GM23248 (cell line): ENCODE results near the gene PDIA4. TPM values are rescaled to one million over a fixed set of nuclear protein-coding genes. Genes with fewer than 3 reads are reported as not detected.

Source experiments
- DNase-seq: peaks from one replicate; pipeline ENCODE4 v3.0.0-alpha.2; 2015
- H2AFZ ChIP-seq: fragments of 200-600 bp; sonication (generic); 2 replicates; pipeline ENCODE4 v1.6.1; 2016; ENCODE audit warnings: antibody characterized with exemption
- H3F3A ChIP-seq: fragments of 200-600 bp; sonication (generic); 2 replicates; pipeline ENCODE4 v1.6.1; 2016; ENCODE audit warnings: mild to moderate bottlenecking, antibody characterized with exemption, mixed run types; ENCODE audit not compliant: insufficient read depth
- H3K27ac ChIP-seq: fragments of 200-600 bp; sonication (generic); 2 replicates; pipeline ENCODE4 v1.5.1; 2016; ENCODE audit warnings: mild to moderate bottlenecking
- H3K27me3 ChIP-seq: fragments of 200-600 bp; sonication (generic); replicated peaks from 2 replicates; pipeline ENCODE4 v1.6.1; 2016; ENCODE audit warnings: mild to moderate bottlenecking; ENCODE audit not compliant: insufficient read depth
- H3K36me3 ChIP-seq: fragments of 200-600 bp; sonication (generic); 2 replicates; pipeline ENCODE4 v1.6.1; 2016; ENCODE audit warnings: low read depth, mild to moderate bottlenecking
- H3K4me1 ChIP-seq: fragments of 200-600 bp; sonication (generic); 2 replicates; pipeline ENCODE4 v1.6.1; 2016; ENCODE audit warnings: mild to moderate bottlenecking; ENCODE audit not compliant: insufficient read depth
- H3K4me2 ChIP-seq: fragments of 200-600 bp; sonication (generic); one replicate; pipeline ENCODE4 v1.6.1; 2016; ENCODE audit warnings: mild to moderate bottlenecking; ENCODE audit not compliant: unreplicated experiment
- H3K4me3 ChIP-seq: fragments of 200-600 bp; sonication (generic); 2 replicates; pipeline ENCODE4 v1.5.1; 2016; ENCODE audit warnings: mild to moderate bottlenecking
- H3K79me2 ChIP-seq: fragments of 200-600 bp; sonication (generic); 2 replicates; pipeline ENCODE4 v1.6.1; 2016; ENCODE audit warnings: mild to moderate bottlenecking; ENCODE audit not compliant: insufficient read depth
- H3K9ac ChIP-seq: fragments of 200-600 bp; sonication (generic); 2 replicates; pipeline ENCODE4 v1.6.1; 2016; ENCODE audit warnings: mild to moderate bottlenecking
- H3K9me2 ChIP-seq: fragments of 200-600 bp; sonication (generic); 2 replicates; pipeline ENCODE4 v1.6.1; 2016; ENCODE audit warnings: mixed run types, mild to moderate bottlenecking, moderate library complexity; ENCODE audit not compliant: insufficient read depth
- H3K9me3 ChIP-seq: fragments of 200-600 bp; sonication (generic); one replicate; pipeline ENCODE4 v1.6.1; 2017; ENCODE audit warnings: low read depth
- H4K20me1 ChIP-seq: fragments of 200-600 bp; sonication (generic); 2 replicates; pipeline ENCODE4 v1.6.0; 2016; ENCODE audit not compliant: insufficient read depth
- EZH2 ChIP-seq: fragments of 200-600 bp; sonication (generic); IDR thresholded peaks from 2 replicates; pipeline ENCODE4 v1.6.1; 2018; ENCODE audit warnings: antibody characterized with exemption, mild to moderate bottlenecking; ENCODE audit not compliant: insufficient read depth, poor library complexity, severe bottlenecking
- EZH2phosphoT487 ChIP-seq: fragments of 200-600 bp; sonication (generic); IDR thresholded peaks from 2 replicates; pipeline ENCODE4 v1.6.1; 2018; ENCODE audit warnings: antibody characterized with exemption, moderate library complexity, mild to moderate bottlenecking, low read depth; ENCODE audit not compliant: insufficient read depth
- WGBS, 2 experiments: methylation state at CpG; one replicate each; pipeline ENCODE4 v1.1.6; 2015 to 2017; ENCODE audit warnings: low lambda C conversion rate in 2 of 2, low coverage in 1 of 2; ENCODE audit errors: missing lambda C conversion rate in 2 of 2; 5-methylcytosine and 5-hydroxymethylcytosine counted together
- in situ Hi-C: fragments of 300-500 bp; cut with MboI; formaldehyde crosslinking; loops from 2 replicates; pipeline ENCODE4 v1.15.0; 2020
- polyA plus RNA-seq: library from polyadenylated mRNA; unstranded; fragments of >200 nt; fragmentation: Nextera tagmentation; extraction: Ambion mirVana; gene quantifications from 2 replicates; pipeline ENCODE4 v1.2.1, GENCODE V29; 2016
- small RNA-seq: library from RNA; depleted of rRNA; stranded (forward); fragments of <200 nt; gene quantifications from one replicate; pipeline ENCODE3, GENCODE V24; 2014; ENCODE audit warnings: low read depth, low replicate concordance
- total RNA-seq: library from RNA; depleted of rRNA; stranded (reverse); fragments of >200 nt; shearing (Covaris generic); gene quantifications from 2 replicates; pipeline ENCODE4 v1.2.3, GENCODE V29; 2014; rRNA removed

Gene PDIA4
- total and polyA plus RNA-seq, 2 experiments from 2014 or later = 196 to 204 TPM

GRCh38 chr7:148954766-148955165, 73.5 kb downstream of the PDIA4 start:
- H3K9me3 ChIP-seq = no peaks in the 10 kb centered on the region
- no peak overlapping the region for H3K4me2 ChIP-seq
- H3K27ac ChIP-seq = no peak overlapping the region
- WGBS, 2 experiments = 70 to 79% methylated on average over 10 of the region's 10 CpGs
- no peak for TF ChIP-seq EZH2phosphoT487
- no peak for TF ChIP-seq EZH2
- H4K20me1 ChIP-seq = no peaks in the 10 kb centered on the region
- H3K79me2 ChIP-seq = no peaks in the 10 kb centered on the region
- no peaks in the 10 kb centered on the region for H3K36me3 ChIP-seq
- no peaks in the 10 kb centered on the region for H3K27me3 ChIP-seq
- DNase-seq = no peak
- no peak overlapping the region for H3K9ac ChIP-seq
- no peaks in the 10 kb centered on the region for H3F3A ChIP-seq
- no peak overlapping the region for H2AFZ ChIP-seq
- in situ Hi-C loops = loop anchor here (10.0 to 25.0 kb wide), 2 partner anchors 390 to 692 kb away; no protein-coding TSS in a partner anchor
- no peak overlapping the region for H3K4me3 ChIP-seq
- H3K4me1 ChIP-seq = no peaks in the 10 kb centered on the region
- no peaks in the 10 kb centered on the region for H3K9me2 ChIP-seq

GRCh38 chr7:148953676-148954075, 74.6 kb downstream of the PDIA4 start:
- TF ChIP-seq EZH2phosphoT487 (no peak), EZH2 (no peak)
- in situ Hi-C loops = loop anchor here (10.0 to 25.0 kb wide), 2 partner anchors 389 to 691 kb away; no protein-coding TSS in a partner anchor
- H3F3A ChIP-seq = no peaks in the 10 kb centered on the region
- no peaks in the 10 kb centered on the region for H3K4me1 ChIP-seq
- no peaks in the 10 kb centered on the region for H3K9me2 ChIP-seq
- H3K27ac ChIP-seq = no peak overlapping the region
- H3K9me3 ChIP-seq = no peaks in the 10 kb centered on the region
- no peak overlapping the region for H3K4me2 ChIP-seq
- no peaks in the 10 kb centered on the region for H3K27me3 ChIP-seq
- H3K36me3 ChIP-seq = no peaks in the 10 kb centered on the region
- 66 to 69% methylated on average over 3 of the region's 3 CpGs for WGBS, 2 experiments
- H3K4me3 ChIP-seq = no peak overlapping the region
- no peak overlapping the region for H3K9ac ChIP-seq
- H2AFZ ChIP-seq = no peak overlapping the region
- DNase-seq = no peak
- H3K79me2 ChIP-seq = no peaks in the 10 kb centered on the region
- no peaks in the 10 kb centered on the region for H4K20me1 ChIP-seq

Small RNA genes within 50 kb of the gene (small RNA-seq; reads per million reads assigned to genes)
- gene COX6B1P1 (not detected), gene RNU6-650P (not detected), gene RNY1 (20.9 reads per million, percentile 89 among the genes with 10 or more reads in this experiment), gene RNY3 (22.9 reads per million, percentile 89 among the genes with 10 or more reads in this experiment), gene RNY4 (216 reads per million, percentile 97 among the genes with 10 or more reads in this experiment)

Other genes starting within 250 kb of the PDIA4 start
- gene EZH2, start 144.2 kb downstream of the PDIA4 start, total RNA-seq = 6.1 and 7.6 TPM in 2 replicates
- 8.6 and 9.6 TPM in 2 replicates for gene EZH2, start 144.2 kb downstream of the PDIA4 start, polyA plus RNA-seq
- gene ZNF786, start 62.2 kb upstream of the PDIA4 start, total RNA-seq = 3.5 and 5.3 TPM in 2 replicates
- 3.5 and 3.9 TPM in 2 replicates for gene ZNF786, start 62.2 kb upstream of the PDIA4 start, polyA plus RNA-seq
- 3.8 and 5.4 TPM in 2 replicates for gene ZNF425, start 97.8 kb upstream of the PDIA4 start, total RNA-seq
- 3.9 and 4.1 TPM in 2 replicates for gene ZNF425, start 97.8 kb upstream of the PDIA4 start, polyA plus RNA-seq
- 8.1 and 12.5 TPM in 2 replicates for gene ZNF398, start 118.9 kb upstream of the PDIA4 start, total RNA-seq
- gene ZNF398, start 118.9 kb upstream of the PDIA4 start, polyA plus RNA-seq = 6.7 and 7.1 TPM in 2 replicates
- 23.3 and 24.1 TPM in 2 replicates for gene ZNF282, start 167.0 kb upstream of the PDIA4 start, total RNA-seq
- gene ZNF282, start 167.0 kb upstream of the PDIA4 start, polyA plus RNA-seq = 2.4 and 2.8 TPM in 2 replicates
- gene ZNF212, start 211.1 kb upstream of the PDIA4 start, total RNA-seq = 4.1 and 9.4 TPM in 2 replicates
- gene ZNF212, start 211.1 kb upstream of the PDIA4 start, polyA plus RNA-seq = 5.3 and 7.1 TPM in 2 replicates
- gene ZNF783, start 233.7 kb upstream of the PDIA4 start, total RNA-seq = 8.6 and 11.3 TPM in 2 replicates
- gene ZNF783, start 233.7 kb upstream of the PDIA4 start, polyA plus RNA-seq = 3.5 and 3.6 TPM in 2 replicates